HL-60 (cell line): ENCODE data around the gene TMEM161A.
A peak's percentile ranks its signal among the peaks of the same experiment; 100 is the strongest.
"Not testable (repeated sequence)": the region's sequence is repeated elsewhere in the genome, so short reads cannot be mapped to it uniquely, and the experiment has no call there.

Experiments
- DNase-seq, 2 experiments: peaks; one replicate each; pipeline ENCODE4 v3.0.0-alpha.2; 2010 to 2020; ENCODE audit warnings: low read depth in 1 of 2, low spot score in 1 of 2
- H3K27ac ChIP-seq: fragments of 250-450 bp; sonication (Bioruptor Pico); replicated peaks from 2 replicates; pipeline ENCODE4 v1.5.1; 2020; ENCODE audit warnings: mild to moderate bottlenecking, moderate library complexity
- H3K27me3 ChIP-seq: fragments of 250-450 bp; sonication (Bioruptor Pico); 2 replicates; pipeline ENCODE4 v1.5.1; 2021; ENCODE audit warnings: mild to moderate bottlenecking, moderate library complexity; ENCODE audit not compliant: insufficient read depth, poor library complexity, severe bottlenecking
- H3K4me3 ChIP-seq: replicated peaks from 2 replicates; pipeline ENCODE4 v1.5.1; 2011; ENCODE audit warnings: mild to moderate bottlenecking, control low read depth, low read length; ENCODE audit not compliant: insufficient read depth
- CTCF ChIP-seq: IDR thresholded peaks from one replicate; pipeline ENCODE4 v1.5.1; 2011; ENCODE audit warnings: low read length, control low read depth, inconsistent platforms; ENCODE audit not compliant: insufficient read depth
- GABPA ChIP-seq: IDR thresholded peaks from 2 replicates; pipeline ENCODE4 v1.6.1; 2012; ENCODE audit warnings: low read depth
- POLR2AphosphoS5 ChIP-seq: IDR thresholded peaks from 2 replicates; pipeline ENCODE4 v1.6.1; 2012; ENCODE audit warnings: low read depth
- REST ChIP-seq: IDR thresholded peaks from 2 replicates; pipeline ENCODE4 v1.6.1; 2012; ENCODE audit warnings: low read depth; ENCODE audit not compliant: insufficient replicate concordance
- SPI1 ChIP-seq: IDR thresholded peaks from 2 replicates; pipeline ENCODE4 v1.6.1; 2012; ENCODE audit warnings: low read depth, mild to moderate bottlenecking, borderline replicate concordance

The TMEM161A gene

GRCh38 chr19:19173243-19173642 is 35.0 kb upstream of the TMEM161A start:
- H3K27me3 ChIP-seq, DNase-seq, H3K4me3 ChIP-seq, H3K27ac ChIP-seq: not testable (repeated sequence)
- TF ChIP-seq SPI1 = peak; percentile 70

- H3K27me3 ChIP-seq = no peaks in the 10 kb centered on the region
- no peak overlapping the region for H3K4me3 ChIP-seq
- TF ChIP-seq CTCF (no peak), POLR2AphosphoS5 (no peak; the same call in 1 of the 2 replicates), REST (no peak), SPI1 (no peak), GABPA (no peak)
- H3K27ac ChIP-seq = peak overlapping the region; percentile 50
- DNase-seq = peak in 1 of 2 experiments; percentile 80
Observed at GRCh38 chr19:19171821-19172532, 33.7 kb upstream of the TMEM161A start.

GRCh38 chr19:19170873-19171672 is 32.8 kb upstream of the TMEM161A start:
- Histone ChIP-seq H3K27me3 (no peaks in the 10 kb centered on the region), H3K4me3 (no peak overlapping the region), H3K27ac (peak overlapping the region; percentile 50)
- no peak for TF ChIP-seq GABPA
- 0 out of 2 replicates have a peak, but pooled peaks have one; percentile 7 for TF ChIP-seq SPI1
- no peak for DNase-seq

GRCh38 chr19:19170053-19170872 is 32.0 kb upstream of the TMEM161A start, which contains the start of gene MEF2B:
MEF2B (minus strand) TSS chr19:19170263; CDS start chr19:19150735, 19,528 bp downstream.
- DNase-seq = no peak
- TF ChIP-seq CTCF (no peak), SPI1 (no peak), GABPA (no peak), REST (no peak), POLR2AphosphoS5 (no peak)
- Histone ChIP-seq H3K27me3 (no peaks in the 10 kb centered on the region), H3K27ac (peak within 1 kb of the TSS; percentile 50), H3K4me3 (no peak within 1 kb of the TSS)
